ENCODE measurements around the gene SH3GL2.

Gene SH3GL2

GRCh38 chr9:17578911-17579793, at the start of gene SH3GL2:
SH3GL2 (plus strand) TSS chr9:17579066.
- DNase-seq: no peak

- peak; percentile 1 for DNase-seq
These were observed 47.1 kb upstream of the SH3GL2 start for GRCh38 chr9:17531642-17532254.

GRCh38 chr9:17532461-17532860, 46.4 kb upstream of the SH3GL2 start:
- no peak for DNase-seq

- DNase-seq: no peak
These were observed 43.7 kb upstream of the SH3GL2 start for GRCh38 chr9:17535176-17535575.

- DNase-seq: no peak
These were observed 42.8 kb upstream of the SH3GL2 start for GRCh38 chr9:17536027-17536426.

- DNase-seq: no peak
These were observed 27.8 kb upstream of the SH3GL2 start for GRCh38 chr9:17551023-17551422.

- DNase-seq: no peak
These were observed 23.4 kb upstream of the SH3GL2 start for GRCh38 chr9:17555362-17556054.

GRCh38 chr9:17556255-17556654, 22.6 kb upstream of the SH3GL2 start:
- DNase-seq: no peak

GRCh38 chr9:17556935-17557334, 21.9 kb upstream of the SH3GL2 start:
- no peak for DNase-seq

GRCh38 chr9:17571825-17572224, 7.0 kb upstream of the SH3GL2 start:
- DNase-seq: no peak

- no peak for DNase-seq
These were observed 4.5 kb upstream of the SH3GL2 start for GRCh38 chr9:17574342-17574741.

- DNase-seq: no peak
These were observed 322 bp upstream of the SH3GL2 start for GRCh38 chr9:17578577-17578910.

GRCh38 chr9:17580119-17580518, 1.3 kb downstream of the SH3GL2 start:
- no peak for DNase-seq

- DNase-seq: no peak
These were observed 8.2 kb downstream of the SH3GL2 start for GRCh38 chr9:17587113-17587512.

- no peak for DNase-seq
These were observed 9.5 kb downstream of the SH3GL2 start for GRCh38 chr9:17588395-17588794.

- no peak for DNase-seq
These were observed 10.1 kb downstream of the SH3GL2 start for GRCh38 chr9:17588941-17589340.

GRCh38 chr9:17589771-17590170, 10.9 kb downstream of the SH3GL2 start:
- no peak for DNase-seq

- DNase-seq: no peak
These were observed 16.1 kb downstream of the SH3GL2 start for GRCh38 chr9:17594961-17595360.

GRCh38 chr9:17597977-17598376, 19.1 kb downstream of the SH3GL2 start:
- no peak for DNase-seq

GRCh38 chr9:17600962-17601593, 22.2 kb downstream of the SH3GL2 start:
- no peak for DNase-seq

GRCh38 chr9:17604556-17604955, 25.7 kb downstream of the SH3GL2 start:
- no peak for DNase-seq

- DNase-seq: no peak
These were observed 30.6 kb downstream of the SH3GL2 start for GRCh38 chr9:17609312-17610005.

GRCh38 chr9:17611342-17611741, 32.5 kb downstream of the SH3GL2 start:
- DNase-seq: no peak
